Lower leg skin (tissue), 3 donors: ENCODE results near the gene TSSC4.

Experiments used
- CTCF ChIP-seq, 3 donors: fragments of 450-650 bp; IDR thresholded peaks; one replicate each; pipeline ENCODE4 v1.5.1; 2016; ENCODE audit warnings: antibody characterized with exemption in 3 of 3, mild to moderate bottlenecking in 3 of 3, moderate library complexity in 2 of 3
- POLR2A ChIP-seq, 2 donors: fragments of 450-650 bp; IDR thresholded peaks; one replicate each; pipeline ENCODE4 v1.6.1; 2016 to 2017; ENCODE audit warnings: antibody characterized with exemption in 2 of 2, mild to moderate bottlenecking in 1 of 2, moderate library complexity in 1 of 2

- TF ChIP-seq CTCF (IDR thresholded peaks at IDR 0.05): no peak
- no peak for TF ChIP-seq POLR2A (IDR thresholded peaks at IDR 0.05)
Observed at GRCh38 chr11:2435288-2436012, 34.9 kb downstream of the TSSC4 start.
